GM06990 (cell line): Measurements from ENCODE around the gene CFAP57.

ENCODE experiments used
- DNase-seq: peaks from one replicate; pipeline ENCODE4 v3.0.0-alpha.2; 2011; ENCODE audit not compliant: insufficient read length; ENCODE audit errors: extremely low read depth
- H3K27me3 ChIP-seq: replicated peaks from 2 replicates; pipeline ENCODE4 v1.6.0; 2011; ENCODE audit warnings: low read length; ENCODE audit not compliant: control insufficient read depth, insufficient read depth
- H3K36me3 ChIP-seq: 2 replicates; pipeline ENCODE4 v1.5.1; 2011; ENCODE audit warnings: low read length; ENCODE audit not compliant: control insufficient read depth, insufficient read depth
- H3K4me3 ChIP-seq: replicated peaks from 2 replicates; pipeline ENCODE4 v1.5.1; 2011; ENCODE audit warnings: low read depth, mild to moderate bottlenecking, control low read depth, low read length
- TF ChIP-seq, protein P1 (sequence below): IDR thresholded peaks from 2 replicates; pipeline ENCODE4 v1.5.1; 2011; ENCODE audit warnings: low read length, control low read depth, mild to moderate bottlenecking, inconsistent platforms; ENCODE audit not compliant: insufficient read depth, poor library complexity, severe bottlenecking

CFAP57 gene

DNA sequence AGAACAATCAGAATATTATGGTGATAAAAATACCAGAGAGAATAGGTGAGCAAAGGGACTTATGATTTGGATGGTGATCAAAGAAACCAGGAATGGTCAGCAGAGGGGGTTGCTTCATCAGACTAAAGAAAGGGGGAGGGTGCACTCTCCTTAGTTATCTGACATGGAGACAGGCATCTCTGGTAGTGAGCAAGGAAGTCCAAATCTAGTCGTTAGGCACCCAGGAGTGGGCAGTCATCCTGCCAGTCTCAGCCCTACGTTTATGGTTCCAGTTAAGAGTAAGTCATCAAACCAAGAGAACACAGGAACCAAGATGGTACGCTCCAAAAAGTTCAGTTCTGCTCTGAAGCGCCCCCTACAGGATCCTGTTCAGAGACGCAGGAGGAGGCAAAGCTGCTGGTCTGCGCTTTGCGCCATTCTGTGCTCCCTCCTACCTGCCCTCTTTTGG is 28.7 kb upstream of the CFAP57 start:
- Histone ChIP-seq H3K27me3 (no peaks in the 10 kb centered on the region; the same call in none of the 2 replicates), H3K4me3 (no peak overlapping the region), H3K36me3 (no peaks in the 10 kb centered on the region)
- no peak for DNase-seq
- TF ChIP-seq, protein P1, sequence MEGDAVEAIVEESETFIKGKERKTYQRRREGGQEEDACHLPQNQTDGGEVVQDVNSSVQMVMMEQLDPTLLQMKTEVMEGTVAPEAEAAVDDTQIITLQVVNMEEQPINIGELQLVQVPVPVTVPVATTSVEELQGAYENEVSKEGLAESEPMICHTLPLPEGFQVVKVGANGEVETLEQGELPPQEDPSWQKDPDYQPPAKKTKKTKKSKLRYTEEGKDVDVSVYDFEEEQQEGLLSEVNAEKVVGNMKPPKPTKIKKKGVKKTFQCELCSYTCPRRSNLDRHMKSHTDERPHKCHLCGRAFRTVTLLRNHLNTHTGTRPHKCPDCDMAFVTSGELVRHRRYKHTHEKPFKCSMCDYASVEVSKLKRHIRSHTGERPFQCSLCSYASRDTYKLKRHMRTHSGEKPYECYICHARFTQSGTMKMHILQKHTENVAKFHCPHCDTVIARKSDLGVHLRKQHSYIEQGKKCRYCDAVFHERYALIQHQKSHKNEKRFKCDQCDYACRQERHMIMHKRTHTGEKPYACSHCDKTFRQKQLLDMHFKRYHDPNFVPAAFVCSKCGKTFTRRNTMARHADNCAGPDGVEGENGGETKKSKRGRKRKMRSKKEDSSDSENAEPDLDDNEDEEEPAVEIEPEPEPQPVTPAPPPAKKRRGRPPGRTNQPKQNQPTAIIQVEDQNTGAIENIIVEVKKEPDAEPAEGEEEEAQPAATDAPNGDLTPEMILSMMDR = peak; percentile 46

DNA sequence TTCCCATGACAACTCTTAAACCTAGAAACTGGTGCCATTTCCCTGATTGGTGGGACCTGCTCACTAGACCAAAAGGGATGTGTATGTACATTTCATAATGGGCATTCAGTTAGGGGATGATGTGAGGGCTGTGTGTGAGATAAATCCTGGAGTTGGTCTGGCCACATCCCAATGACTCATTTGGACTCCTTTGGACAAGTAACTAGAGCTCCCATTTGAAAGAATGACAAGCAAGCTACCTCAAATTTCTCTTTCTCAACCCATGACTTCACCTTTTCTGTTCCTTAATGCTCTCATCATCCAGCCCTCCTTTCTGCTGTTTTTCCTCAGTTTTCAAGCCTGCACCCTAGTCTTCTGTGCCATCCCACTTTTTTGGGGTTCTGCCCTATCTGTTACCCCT is 27.9 kb upstream of the CFAP57 start:
- TF ChIP-seq, protein P1 = no peak
- no peak for DNase-seq
- Histone ChIP-seq H3K36me3 (no peaks in the 10 kb centered on the region), H3K4me3 (no peak overlapping the region), H3K27me3 (no peaks in the 10 kb centered on the region; the same call in none of the 2 replicates)

- Histone ChIP-seq H3K36me3 (no peaks in the 10 kb centered on the region), H3K4me3 (no peak overlapping the region), H3K27me3 (peaks cover 1% of the 10 kb centered on the region)
- DNase-seq = peak; percentile 39
- TF ChIP-seq, protein P1 = no peak
Measured at GRCh38 chr1:43147625-43148327, 24.4 kb upstream of the CFAP57 start.

DNA sequence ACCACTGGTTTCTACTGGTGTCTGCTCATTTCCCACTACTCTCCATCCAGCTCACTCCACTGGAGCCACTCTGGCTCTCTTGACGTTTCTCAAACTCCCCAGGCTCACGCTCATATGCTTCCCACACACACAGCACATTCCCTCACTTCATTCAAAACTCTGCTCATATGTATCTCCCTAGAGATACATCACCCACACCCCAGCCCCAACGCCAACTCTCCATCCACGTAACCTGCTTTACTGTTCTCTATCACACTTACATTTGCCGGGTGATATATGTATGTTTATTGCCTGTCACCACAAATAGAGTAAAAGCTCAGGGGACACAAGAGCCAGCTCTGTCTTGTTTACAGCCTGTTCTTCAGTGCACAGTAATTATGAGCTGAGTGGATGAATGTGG is 22.2 kb upstream of the CFAP57 start:
- Histone ChIP-seq H3K27me3 (peaks cover 1% of the 10 kb centered on the region), H3K4me3 (no peak overlapping the region), H3K36me3 (no peaks in the 10 kb centered on the region)
- DNase-seq = no peak
- TF ChIP-seq, protein P1 = no peak

DNA sequence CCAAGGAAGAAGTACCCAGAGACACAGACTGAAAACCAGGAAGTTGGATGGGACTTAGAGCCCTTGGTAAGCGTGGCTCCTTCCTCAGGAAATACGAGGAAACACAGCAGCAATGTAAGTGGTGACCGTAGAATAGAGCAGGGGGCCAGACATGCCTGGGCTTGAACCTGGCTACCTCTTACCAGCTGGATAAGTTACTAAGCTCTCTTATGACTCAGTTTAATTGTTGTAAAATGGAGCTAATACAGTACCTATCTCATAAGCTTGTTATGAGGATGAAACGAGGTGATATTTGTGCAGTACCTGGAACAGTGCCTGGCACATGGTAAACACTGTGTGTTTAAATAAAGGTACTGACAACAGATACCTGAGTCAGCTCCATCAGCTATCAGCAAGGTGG is 19.3 kb upstream of the CFAP57 start:
- DNase-seq = no peak
- TF ChIP-seq, protein P1 = no peak
- H3K36me3 ChIP-seq = no peaks in the 10 kb centered on the region
- H3K4me3 ChIP-seq = no peak overlapping the region
- H3K27me3 ChIP-seq = peaks cover 1% of the 10 kb centered on the region
